Type B pancreatic cell (in vitro differentiated cells): ENCODE results near the gene ZNF300. TPM values are rescaled to one million over a fixed set of nuclear protein-coding genes. Genes with fewer than 3 reads are reported as not detected.
"Not testable (repeated sequence)": the region's sequence is repeated elsewhere in the genome, so short reads cannot be mapped to it uniquely, and the experiment has no call there.

Experiments used
- DNase-seq: peaks from one replicate; pipeline ENCODE4 v3.0.0; 2021; ENCODE audit warnings: mixed read lengths; ENCODE audit not compliant: unreplicated experiment; ENCODE audit errors: extremely low spot score
- H3K27ac Mint-ChIP-seq: 2 replicates; pipeline ENCODE4 v1.8.0; 2021; ENCODE audit warnings: mild to moderate bottlenecking, mixed read lengths
- H3K27me3 Mint-ChIP-seq: 2 replicates; pipeline ENCODE4 v1.8.0; 2021; ENCODE audit warnings: mixed read lengths
- H3K36me3 Mint-ChIP-seq: 2 replicates; pipeline ENCODE4 v1.8.0; 2021; ENCODE audit warnings: mixed read lengths
- H3K4me1 Mint-ChIP-seq: one replicate; pipeline ENCODE4 v1.8.0; 2021; ENCODE audit warnings: mixed read lengths; ENCODE audit not compliant: unreplicated experiment
- H3K4me3 Mint-ChIP-seq: 2 replicates; pipeline ENCODE4 v1.8.0; 2021; ENCODE audit warnings: mild to moderate bottlenecking, mixed read lengths
- H3K9me3 Mint-ChIP-seq: 2 replicates; pipeline ENCODE4 v1.8.0; 2021; ENCODE audit warnings: mixed read lengths
- CTCF ChIP-seq: fragments of 200-600 bp; sonication (generic); conservative IDR thresholded peaks from 2 replicates; pipeline ENCODE4 v1.5.0; 2021; ENCODE audit warnings: antibody characterized with exemption, mild to moderate bottlenecking
- total RNA-seq: library from RNA; stranded (reverse); gene quantifications from 2 replicates; pipeline ENCODE4 v1.2.1, GENCODE V29; 2021; ENCODE audit warnings: low replicate concordance

ZNF300 gene
- total RNA-seq, 1 donor from 2014 or later, result 15.0 TPM

- Mint-ChIP-seq H3K36me3 (peaks cover 58% of the 10 kb centered on the region), H3K27me3 (no peaks in the 10 kb centered on the region), H3K27ac (no peak overlapping the region), H3K9me3 (peaks cover 27% of the 10 kb centered on the region), H3K4me3 (no peak overlapping the region), H3K4me1 (no peaks in the 10 kb centered on the region)
- no peak for TF ChIP-seq CTCF
- no peak for DNase-seq
Observed at GRCh38 chr5:150895431-150896428, 9.1 kb downstream of the ZNF300 start.

- TF ChIP-seq CTCF, result no peak
- DNase-seq, result no peak
- no peaks in the 10 kb centered on the region for H3K27me3 Mint-ChIP-seq
- no peaks in the 10 kb centered on the region for H3K4me1 Mint-ChIP-seq
- no peak overlapping the region for H3K4me3 Mint-ChIP-seq
- H3K27ac Mint-ChIP-seq, result no peak overlapping the region
- H3K36me3 Mint-ChIP-seq, result no peaks in the 10 kb centered on the region
- H3K9me3 Mint-ChIP-seq, result no peaks in the 10 kb centered on the region
Observed at GRCh38 chr5:150879358-150879757, 25.4 kb downstream of the ZNF300 start.

GRCh38 chr5:150862070-150862469 lies 42.7 kb downstream of the ZNF300 start:
- no peak for DNase-seq
- no peak for TF ChIP-seq CTCF
- no peaks in the 10 kb centered on the region for H3K9me3 Mint-ChIP-seq

GRCh38 chr5:150860246-150860821 lies 44.4 kb downstream of the ZNF300 start:
- no peak overlapping the region for H3K27ac Mint-ChIP-seq
- no peak for TF ChIP-seq CTCF
- no peaks in the 10 kb centered on the region for H3K9me3 Mint-ChIP-seq
- DNase-seq, result no peak
- no peaks in the 10 kb centered on the region for H3K36me3 Mint-ChIP-seq
- peaks cover 8% of the 10 kb centered on the region for H3K27me3 Mint-ChIP-seq
- H3K4me1 Mint-ChIP-seq, result no peaks in the 10 kb centered on the region
- H3K4me3 Mint-ChIP-seq, result no peak overlapping the region

More at GRCh38 chr5:150862070-150862469, 42.7 kb downstream of the ZNF300 start:
- H3K36me3 Mint-ChIP-seq, result no peaks in the 10 kb centered on the region
- H3K4me3 Mint-ChIP-seq, result no peak overlapping the region
- no peaks in the 10 kb centered on the region for H3K4me1 Mint-ChIP-seq
- peaks cover 8% of the 10 kb centered on the region for H3K27me3 Mint-ChIP-seq
- no peak overlapping the region for H3K27ac Mint-ChIP-seq

GRCh38 chr5:150856700-150857099 lies 48.1 kb downstream of the ZNF300 start:
- H3K27ac Mint-ChIP-seq, H3K27me3 Mint-ChIP-seq, H3K9me3 Mint-ChIP-seq, H3K36me3 Mint-ChIP-seq, DNase-seq, H3K4me1 Mint-ChIP-seq, H3K4me3 Mint-ChIP-seq: not testable (repeated sequence)

GRCh38 chr5:150853561-150853960 lies 51.2 kb downstream of the ZNF300 start:
- Mint-ChIP-seq H3K4me1 (no peaks in the 10 kb centered on the region), H3K9me3 (no peaks in the 10 kb centered on the region), H3K36me3 (no peaks in the 10 kb centered on the region), H3K4me3 (no peak overlapping the region), H3K27ac (no peak overlapping the region), H3K27me3 (peaks cover 14% of the 10 kb centered on the region)
- TF ChIP-seq CTCF, result no peak
- DNase-seq, result no peak
